ENCODE results near the gene ATP6V1A. TPM values are rescaled to one million over a fixed set of nuclear protein-coding genes. Genes with fewer than 3 reads are reported as not detected.
"Not testable (repeated sequence)": the region's sequence is repeated elsewhere in the genome, so short reads cannot be mapped to it uniquely, and the experiment has no call there.

ATP6V1A gene
- total and polyA plus RNA-seq, 12 donors = 7.1 to 40.8 (median 18.6) TPM

DNA sequence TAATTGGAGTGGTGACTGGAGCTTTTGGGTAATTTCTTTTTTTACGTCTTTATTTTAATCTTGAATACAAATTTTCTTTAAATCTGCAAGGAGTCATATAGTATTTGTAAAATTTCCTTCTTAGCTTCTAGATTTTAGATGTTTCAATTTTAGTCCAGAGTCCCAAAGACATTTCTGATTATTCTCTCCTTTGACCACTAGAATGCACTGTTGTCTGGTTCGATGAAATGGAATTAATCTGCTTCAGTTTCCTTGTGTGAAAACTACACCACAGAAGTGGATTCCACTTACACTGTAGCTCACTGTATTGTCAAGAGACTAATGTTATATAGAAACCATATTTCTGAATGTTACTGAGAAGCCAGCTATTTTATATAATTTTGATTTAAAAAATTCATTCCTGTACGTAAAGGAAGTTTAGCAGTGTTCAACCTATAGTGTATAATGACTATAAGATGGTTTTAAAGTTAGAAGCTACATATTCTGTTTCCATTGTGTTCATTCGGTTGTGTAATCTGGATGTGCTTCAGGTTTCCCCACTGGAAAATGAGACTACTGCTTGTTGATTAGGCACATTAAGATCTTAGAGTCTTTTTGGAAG is 97.9 kb downstream of the ATP6V1A start:
- TF ChIP-seq, protein P1, sequence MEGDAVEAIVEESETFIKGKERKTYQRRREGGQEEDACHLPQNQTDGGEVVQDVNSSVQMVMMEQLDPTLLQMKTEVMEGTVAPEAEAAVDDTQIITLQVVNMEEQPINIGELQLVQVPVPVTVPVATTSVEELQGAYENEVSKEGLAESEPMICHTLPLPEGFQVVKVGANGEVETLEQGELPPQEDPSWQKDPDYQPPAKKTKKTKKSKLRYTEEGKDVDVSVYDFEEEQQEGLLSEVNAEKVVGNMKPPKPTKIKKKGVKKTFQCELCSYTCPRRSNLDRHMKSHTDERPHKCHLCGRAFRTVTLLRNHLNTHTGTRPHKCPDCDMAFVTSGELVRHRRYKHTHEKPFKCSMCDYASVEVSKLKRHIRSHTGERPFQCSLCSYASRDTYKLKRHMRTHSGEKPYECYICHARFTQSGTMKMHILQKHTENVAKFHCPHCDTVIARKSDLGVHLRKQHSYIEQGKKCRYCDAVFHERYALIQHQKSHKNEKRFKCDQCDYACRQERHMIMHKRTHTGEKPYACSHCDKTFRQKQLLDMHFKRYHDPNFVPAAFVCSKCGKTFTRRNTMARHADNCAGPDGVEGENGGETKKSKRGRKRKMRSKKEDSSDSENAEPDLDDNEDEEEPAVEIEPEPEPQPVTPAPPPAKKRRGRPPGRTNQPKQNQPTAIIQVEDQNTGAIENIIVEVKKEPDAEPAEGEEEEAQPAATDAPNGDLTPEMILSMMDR (IDR thresholded peaks at IDR 0.05) = peak in 7 of 9 donors; percentile 49 to 70 (median 57)
- Histone ChIP-seq H3K36me3 (no peaks in the 10 kb centered on the region), H3K27me3 (no peaks in the 10 kb centered on the region), H3K9me3 (no peaks in the 10 kb centered on the region), H3K4me1 (peaks cover 0 to 1% (median 0%) of the 10 kb centered on the region in 9 donors), H3K27ac (no peak overlapping the region), H3K4me3 (no peak overlapping the region)
- no peak for DNase-seq
- ATAC-seq = no peak
- 54 to 55% methylated on average over 4 of the region's 4 CpGs for WGBS, 2 donors
- intact Hi-C loops (cut with DNase I) = loop anchor here in 5 of 10 donors (5.0 to 10.0 kb wide), 6 partner anchors 68 to 1560 kb away; partner anchors contain the start of genes CCDC191 (in 1 of the 5), DRD3 (in 1 of the 5) and QTRT2 (in 1 of the 5)

DNA sequence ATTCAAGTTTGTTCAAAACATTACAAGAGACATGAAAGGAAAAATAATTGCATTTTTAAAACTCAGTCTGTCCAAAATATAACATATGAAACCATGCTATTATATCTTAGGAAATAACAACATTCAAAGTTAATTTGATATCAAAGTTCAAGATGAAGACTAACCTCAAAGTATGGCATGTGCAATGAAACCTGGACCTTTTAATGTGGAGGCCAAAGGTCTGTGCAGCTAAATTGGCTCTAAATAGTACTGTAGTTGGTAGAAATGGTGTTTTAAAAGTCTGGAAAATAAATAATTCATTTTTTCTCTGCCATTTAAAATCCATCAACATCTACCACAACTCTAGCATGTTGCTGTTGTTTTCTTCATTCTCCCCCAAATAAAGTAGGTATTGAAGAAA is 100.4 kb downstream of the ATP6V1A start:
- ATAC-seq (no peak), DNase-seq (no peak)
- no peaks in the 10 kb centered on the region for H3K9me3 ChIP-seq
- no peaks in the 10 kb centered on the region for H3K27me3 ChIP-seq
- TF ChIP-seq, protein P1 (IDR thresholded peaks at IDR 0.05) = no peak
- no peak overlapping the region for H3K27ac ChIP-seq
- intact Hi-C loops (cut with DNase I) = loop anchor here in 4 of 10 donors (10.0 kb wide), 4 partner anchors 68 to 1562 kb away; partner anchors contain the start of gene DRD3 (in 1 of the 4)
- no peaks in the 10 kb centered on the region for H3K4me1 ChIP-seq
- H3K36me3 ChIP-seq = no peaks in the 10 kb centered on the region
- no peak overlapping the region for H3K4me3 ChIP-seq

DNA sequence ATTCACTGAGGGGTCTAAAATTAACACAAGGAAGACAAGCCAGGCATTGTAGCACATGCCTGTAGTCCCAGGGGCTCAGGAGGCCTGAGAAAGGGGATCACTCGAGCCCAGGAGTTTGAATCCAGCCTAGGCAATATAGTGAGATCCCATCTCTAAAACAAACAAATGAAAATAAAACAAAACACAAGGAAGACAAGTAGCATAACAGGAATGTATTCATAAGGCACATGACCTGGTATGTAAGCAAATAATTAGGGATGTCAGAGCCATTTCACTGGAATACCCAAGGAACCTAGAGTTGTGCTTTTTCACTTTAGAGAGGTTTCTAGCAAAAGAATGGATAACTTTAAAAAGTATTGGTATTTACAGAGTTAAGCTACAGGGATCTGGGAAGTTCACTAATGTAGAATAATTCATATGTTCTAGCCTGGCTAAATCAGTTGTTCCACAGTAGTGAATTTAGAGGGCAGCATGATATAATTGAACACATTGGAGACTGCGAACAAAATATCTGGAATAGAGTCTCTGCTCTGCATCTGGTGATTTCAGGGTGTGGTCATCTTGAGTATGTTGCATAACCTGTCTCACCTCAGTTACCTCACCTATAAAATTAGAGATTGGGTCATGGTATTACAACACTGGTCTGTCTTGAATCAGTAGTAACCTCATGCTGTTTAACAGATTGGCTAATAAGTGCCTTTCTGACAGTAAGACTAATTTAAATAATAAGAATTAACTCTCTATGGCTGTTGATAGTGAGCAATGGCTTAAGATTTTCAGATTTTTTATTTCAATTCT is 101.0 kb downstream of the ATP6V1A start:
- no peaks in the 10 kb centered on the region for H3K36me3 ChIP-seq
- H3K27me3 ChIP-seq = no peaks in the 10 kb centered on the region
- no peak overlapping the region for H3K4me3 ChIP-seq
- TF ChIP-seq, protein P1 (IDR thresholded peaks at IDR 0.05) = no peak
- WGBS, 2 donors = 81 to 82% methylated on average over 2 of the region's 2 CpGs
- ATAC-seq (no peak), DNase-seq (no peak)
- intact Hi-C loops (cut with DNase I) = loop anchor here in 4 of 10 donors (10.0 kb wide), 4 partner anchors 67 to 1563 kb away; partner anchors contain the start of gene DRD3 (in 1 of the 4)
- H3K27ac ChIP-seq = no peak overlapping the region
- no peaks in the 10 kb centered on the region for H3K9me3 ChIP-seq
- no peaks in the 10 kb centered on the region for H3K4me1 ChIP-seq

DNA sequence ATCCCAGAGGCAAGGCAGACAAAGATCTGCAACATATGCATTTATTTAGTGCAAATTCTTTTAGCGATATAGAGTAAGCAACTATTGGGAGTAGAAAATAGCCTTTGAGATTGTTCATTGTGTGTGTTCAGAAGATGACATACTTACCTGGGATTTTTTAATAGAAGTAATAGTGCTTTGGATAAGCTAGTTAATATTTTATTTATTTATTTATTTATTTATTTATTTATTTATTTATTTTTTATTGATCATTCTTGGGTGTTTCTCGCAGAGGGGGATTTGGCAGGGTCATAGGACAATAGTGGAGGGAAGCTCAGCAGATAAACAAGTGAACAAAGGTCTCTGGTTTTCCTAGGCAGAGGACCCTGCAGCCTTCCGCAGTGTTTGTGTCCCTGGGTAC is 102.2 kb downstream of the ATP6V1A start:
- not testable (repeated sequence) for H3K27me3 ChIP-seq, H3K4me3 ChIP-seq, H3K9me3 ChIP-seq, H3K4me1 ChIP-seq, H3K36me3 ChIP-seq, ATAC-seq, H3K27ac ChIP-seq, DNase-seq
- WGBS, 2 donors = 96% methylated on average over 2 to 3 of the region's 3 CpGs
- intact Hi-C loops (cut with DNase I) = loop anchor here in 4 of 10 donors (10.0 kb wide), 4 partner anchors 66 to 1564 kb away; partner anchors contain the start of gene DRD3 (in 1 of the 4)

DNA sequence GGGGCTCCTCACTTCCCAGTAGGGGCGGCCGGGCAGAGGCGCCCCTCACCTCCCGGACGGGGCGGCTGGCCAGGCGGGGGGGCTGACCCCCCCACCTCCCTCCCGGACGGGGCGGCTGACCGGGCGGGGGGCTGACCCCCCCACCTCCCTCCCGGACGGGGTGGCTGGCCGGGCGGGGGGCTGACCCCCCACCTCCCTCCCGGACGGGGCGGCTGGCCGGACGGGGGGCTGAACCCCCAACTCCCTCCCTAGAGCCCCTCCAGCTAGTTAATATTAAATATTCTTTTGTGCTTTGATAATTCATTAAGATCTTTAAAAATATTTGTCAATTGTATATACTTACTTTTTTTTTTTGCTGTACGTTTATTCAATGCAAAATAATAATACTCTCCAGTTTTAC is 103.0 kb downstream of the ATP6V1A start:
- H3K4me3 ChIP-seq, H3K4me1 ChIP-seq, H3K9me3 ChIP-seq, ATAC-seq, H3K27ac ChIP-seq, H3K36me3 ChIP-seq, H3K27me3 ChIP-seq, DNase-seq: not testable (repeated sequence)
- intact Hi-C loops (cut with DNase I) = loop anchor here in 4 of 10 donors (10.0 kb wide), 4 partner anchors 65 to 1565 kb away; partner anchors contain the start of gene DRD3 (in 1 of the 4)
- 91 to 94% methylated on average over 7 to 15 of the region's 22 CpGs for WGBS, 2 donors

DNA sequence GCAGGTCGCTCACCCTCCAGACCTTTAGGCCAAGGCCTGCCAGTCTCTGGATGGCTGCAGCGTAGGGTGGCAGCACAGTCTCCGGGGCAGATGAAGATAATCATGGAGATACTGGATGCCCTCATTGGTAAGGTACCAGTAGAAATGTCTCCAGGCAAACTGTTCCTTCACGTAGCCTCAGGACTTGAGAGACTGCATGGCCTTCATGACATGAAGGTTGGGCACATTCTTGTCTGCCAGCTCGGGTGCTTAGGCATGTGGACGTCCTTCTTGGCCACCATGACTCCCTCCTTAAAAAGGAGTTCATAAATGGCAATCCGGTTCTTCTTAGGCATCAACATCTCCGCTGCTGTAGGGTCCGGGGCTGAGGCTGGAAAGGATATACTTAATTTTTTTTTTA is 103.6 kb downstream of the ATP6V1A start:
- H3K36me3 ChIP-seq; H3K27ac ChIP-seq; H3K4me1 ChIP-seq; DNase-seq; H3K27me3 ChIP-seq; H3K4me3 ChIP-seq; ATAC-seq; intact Hi-C loops (cut with DNase I); H3K9me3 ChIP-seq: not testable (repeated sequence)
- WGBS, 2 donors = 87 to 95% methylated on average over 9 of the region's 9 CpGs

Measured in heart right ventricle (tissue), 16 donors.